Fibroblast of lung (primary cell): Measurements from ENCODE around the gene AMMECR1. TPM values are rescaled to one million over a fixed set of nuclear protein-coding genes. Genes with fewer than 3 reads are reported as not detected.

Experiments used
- DNase-seq, 2 donors: peaks; one replicate each; pipeline versions ENCODE4 v3.0.0 to v3.0.0-alpha.2; 2010; ENCODE audit warnings: low read depth in 2 of 2
- H2AFZ ChIP-seq: 2 replicates; pipeline ENCODE4 v1.5.1; 2012; ENCODE audit warnings: low read length, control low read depth, inconsistent platforms
- H3K27ac ChIP-seq: 2 replicates; pipeline ENCODE4 v1.5.1; 2011; ENCODE audit warnings: low read length, control low read depth; ENCODE audit not compliant: insufficient read depth
- H3K27me3 ChIP-seq: 2 replicates; pipeline ENCODE4 v1.5.1; 2011; ENCODE audit warnings: mild to moderate bottlenecking, low read length; ENCODE audit not compliant: control insufficient read depth, insufficient read depth
- H3K36me3 ChIP-seq: 2 replicates; pipeline ENCODE4 v1.5.1; 2011; ENCODE audit warnings: low read length; ENCODE audit not compliant: control insufficient read depth, insufficient read depth
- H3K4me1 ChIP-seq: 2 replicates; pipeline ENCODE4 v1.5.1; 2011; ENCODE audit warnings: low read length; ENCODE audit not compliant: control insufficient read depth, insufficient read depth; ENCODE audit errors: extremely low read depth
- H3K4me2 ChIP-seq: 2 replicates; pipeline ENCODE4 v1.5.1; 2011; ENCODE audit warnings: low read length, control low read depth; ENCODE audit not compliant: insufficient read depth; ENCODE audit errors: extremely low read depth
- H3K4me3 ChIP-seq, 4 experiments: fragments of 200-600 bp in 1 of 4; sonication (generic) in 1 of 4; replicated peaks in 1 of 4; 2 replicates each; pipeline ENCODE4 v1.5.1; 2011 to 2016; ENCODE audit warnings: low read length in 4 of 4, low read depth in 3 of 4, mild to moderate bottlenecking in 3 of 4, control low read depth in 2 of 4, inconsistent platforms in 1 of 4, mixed read lengths in 1 of 4; ENCODE audit not compliant: insufficient read depth in 1 of 4; ENCODE audit errors: control extremely low read depth in 1 of 4
- H3K79me2 ChIP-seq: 2 replicates; pipeline ENCODE4 v1.5.1; 2012; ENCODE audit warnings: mild to moderate bottlenecking, low read length, inconsistent platforms; ENCODE audit not compliant: control insufficient read depth, insufficient read depth
- H3K9ac ChIP-seq: 2 replicates; pipeline ENCODE4 v1.5.1; 2011; ENCODE audit warnings: mild to moderate bottlenecking, low read length, control low read depth; ENCODE audit not compliant: insufficient read depth
- H3K9me3 ChIP-seq: 2 replicates; pipeline ENCODE4 v1.5.1; 2012; ENCODE audit warnings: low read depth, low read length; ENCODE audit not compliant: control insufficient read depth, insufficient read depth
- H4K20me1 ChIP-seq: 2 replicates; pipeline ENCODE4 v1.5.1; 2011; ENCODE audit warnings: low read length; ENCODE audit not compliant: control insufficient read depth, insufficient read depth; ENCODE audit errors: extremely low read depth
- EZH2 ChIP-seq: IDR thresholded peaks from 2 replicates; pipeline ENCODE4 v1.5.1; 2012; ENCODE audit warnings: low read length, control low read depth, mild to moderate bottlenecking; ENCODE audit errors: missing control alignments
- polyA plus RNA-seq, 2 donors: library from polyadenylated mRNA; depleted of rRNA in 1 of 2; stranded (reverse) in 1 of 2; unstranded in 1 of 2; fragments of >200 nt; gene quantifications; 2 replicates each; pipeline ENCODE4 v1.2.1, GENCODE V29; 2011 to 2012; ENCODE audit warnings: missing spikeins in 1 of 2
- total RNA-seq: library from RNA; depleted of rRNA; stranded (reverse); fragments of >200 nt; gene quantifications from 2 replicates; pipeline ENCODE4 v1.2.1, GENCODE V29; 2014
- TF ChIP-seq, protein P1 (sequence below), 2 donors: IDR thresholded peaks in 1 of 2; conservative IDR thresholded peaks in 1 of 2; 1 replicate in 1 of 2; 2 replicates in 1 of 2; pipeline ENCODE4 v1.5.1; 2011 to 2012; ENCODE audit warnings: low read length in 2 of 2, control low read depth in 1 of 2, inconsistent platforms in 1 of 2, low read depth in 1 of 2, mild to moderate bottlenecking in 1 of 2

AMMECR1 gene
- total and polyA plus RNA-seq, 2 donors (not counting 1 experiment from before 2014, with no cell fraction given) = 7.6 to 9.2 TPM

DNA sequence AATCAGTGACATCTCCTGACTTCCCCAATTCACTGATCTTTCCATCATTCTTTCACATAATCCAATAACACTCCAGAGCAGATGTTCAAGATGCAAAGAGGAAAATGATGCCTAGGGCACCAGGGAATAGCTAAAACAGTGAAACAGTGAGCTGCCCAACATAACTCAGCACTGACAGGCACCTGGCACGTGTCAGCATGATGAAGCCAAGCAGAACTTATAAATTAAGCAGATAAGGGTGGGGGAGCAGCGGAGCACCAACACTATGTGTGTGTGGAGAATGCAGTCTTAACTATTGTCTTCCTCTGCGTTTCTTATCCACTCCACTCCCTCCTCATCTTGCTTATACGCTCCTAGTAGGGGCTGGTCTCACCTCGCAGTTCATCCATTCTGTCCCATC is 89.4 kb downstream of the AMMECR1 start:
- H3K4me3 ChIP-seq = no peak overlapping the region
- DNase-seq = no peak
- H3K4me2 ChIP-seq = no peak overlapping the region
- H3K4me1 ChIP-seq = peaks cover 2% of the 10 kb centered on the region
- H2AFZ ChIP-seq = no peak overlapping the region
- H3K27ac ChIP-seq = no peak overlapping the region
- no peaks in the 10 kb centered on the region for H3K27me3 ChIP-seq
- H3K9ac ChIP-seq = no peak overlapping the region
- peaks cover 3% of the 10 kb centered on the region for H3K79me2 ChIP-seq
- no peaks in the 10 kb centered on the region for H4K20me1 ChIP-seq
- no peaks in the 10 kb centered on the region for H3K9me3 ChIP-seq
- TF ChIP-seq EZH2 = no peak
- TF ChIP-seq, protein P1, sequence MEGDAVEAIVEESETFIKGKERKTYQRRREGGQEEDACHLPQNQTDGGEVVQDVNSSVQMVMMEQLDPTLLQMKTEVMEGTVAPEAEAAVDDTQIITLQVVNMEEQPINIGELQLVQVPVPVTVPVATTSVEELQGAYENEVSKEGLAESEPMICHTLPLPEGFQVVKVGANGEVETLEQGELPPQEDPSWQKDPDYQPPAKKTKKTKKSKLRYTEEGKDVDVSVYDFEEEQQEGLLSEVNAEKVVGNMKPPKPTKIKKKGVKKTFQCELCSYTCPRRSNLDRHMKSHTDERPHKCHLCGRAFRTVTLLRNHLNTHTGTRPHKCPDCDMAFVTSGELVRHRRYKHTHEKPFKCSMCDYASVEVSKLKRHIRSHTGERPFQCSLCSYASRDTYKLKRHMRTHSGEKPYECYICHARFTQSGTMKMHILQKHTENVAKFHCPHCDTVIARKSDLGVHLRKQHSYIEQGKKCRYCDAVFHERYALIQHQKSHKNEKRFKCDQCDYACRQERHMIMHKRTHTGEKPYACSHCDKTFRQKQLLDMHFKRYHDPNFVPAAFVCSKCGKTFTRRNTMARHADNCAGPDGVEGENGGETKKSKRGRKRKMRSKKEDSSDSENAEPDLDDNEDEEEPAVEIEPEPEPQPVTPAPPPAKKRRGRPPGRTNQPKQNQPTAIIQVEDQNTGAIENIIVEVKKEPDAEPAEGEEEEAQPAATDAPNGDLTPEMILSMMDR (conservative IDR thresholded peaks at IDR 0.05 in 1 of 2, IDR thresholded peaks at IDR 0.05 in 1 of 2; ENCODE audit: low read depth in 1 of 2, low read length in 2 of 2) = no peak
- no peaks in the 10 kb centered on the region for H3K36me3 ChIP-seq

DNA sequence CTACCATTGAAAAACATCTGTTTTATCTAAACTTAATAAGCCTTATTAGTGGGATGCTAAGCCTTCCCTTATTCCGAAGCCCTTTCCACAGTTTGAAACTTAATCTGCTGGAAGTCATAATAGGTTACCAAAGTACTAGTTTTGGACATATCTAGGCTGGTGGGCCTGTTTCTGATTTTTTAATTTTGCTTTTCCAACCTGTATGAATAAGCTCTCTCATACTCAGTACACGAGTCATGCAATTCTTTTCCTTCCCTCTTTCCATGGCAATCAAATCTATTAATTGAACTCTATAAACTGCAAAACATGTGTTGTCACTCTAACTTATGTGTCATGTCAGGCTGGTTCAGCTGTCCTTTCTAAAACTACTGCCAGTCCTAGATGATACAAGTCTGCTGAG is 91.0 kb downstream of the AMMECR1 start:
- Histone ChIP-seq H3K9ac (no peak overlapping the region), H3K4me3 (no peak overlapping the region), H3K4me2 (no peak overlapping the region), H3K9me3 (no peaks in the 10 kb centered on the region), H4K20me1 (no peaks in the 10 kb centered on the region), H3K4me1 (peaks cover 2% of the 10 kb centered on the region), H3K27ac (no peak overlapping the region), H3K27me3 (no peaks in the 10 kb centered on the region), H3K79me2 (peaks cover 3% of the 10 kb centered on the region), H3K36me3 (no peaks in the 10 kb centered on the region), H2AFZ (no peak overlapping the region)
- DNase-seq = peak in 1 of 2 donors; percentile 25
- TF ChIP-seq, protein P1 (conservative IDR thresholded peaks at IDR 0.05 in 1 of 2, IDR thresholded peaks at IDR 0.05 in 1 of 2; ENCODE audit: low read depth in 1 of 2, low read length in 2 of 2) = no peak
- TF ChIP-seq EZH2 = no peak

DNA sequence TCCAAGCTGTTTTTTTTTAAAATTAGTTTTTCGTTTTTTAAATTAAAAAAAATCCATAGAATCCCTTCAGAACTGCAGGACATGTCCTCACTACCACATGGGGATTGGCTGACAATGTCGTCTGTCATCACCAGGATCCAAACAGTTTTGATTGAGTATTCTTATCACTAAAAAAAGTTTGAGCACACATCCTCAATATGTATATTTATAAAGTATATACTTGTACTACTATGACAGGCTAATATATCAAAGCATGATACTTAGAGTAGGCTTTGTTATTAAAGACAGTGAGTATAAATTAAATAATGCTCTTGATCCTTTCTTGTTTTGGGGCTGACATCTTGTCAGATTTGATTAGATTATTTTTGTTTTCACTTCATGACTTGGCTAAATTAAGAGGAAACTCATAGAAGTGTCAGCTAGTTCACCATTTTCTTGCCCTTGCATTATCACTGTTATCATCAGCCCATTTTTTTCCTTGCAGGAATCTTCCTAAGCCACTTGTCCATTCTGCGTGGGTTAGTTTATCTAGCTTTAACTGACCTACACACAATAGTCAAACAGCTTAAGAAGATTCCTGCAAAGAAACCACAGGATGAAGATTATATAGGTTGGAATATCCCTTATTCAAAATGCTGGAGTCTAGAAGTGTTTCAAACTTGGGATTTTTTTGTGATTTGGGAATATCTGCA is 92.8 kb downstream of the AMMECR1 start:
- H3K4me2 ChIP-seq = no peak overlapping the region
- H3K9me3 ChIP-seq = no peaks in the 10 kb centered on the region
- H3K4me3 ChIP-seq = no peak overlapping the region
- H3K27ac ChIP-seq = no peak overlapping the region
- H2AFZ ChIP-seq = no peak overlapping the region
- DNase-seq = no peak
- no peaks in the 10 kb centered on the region for H4K20me1 ChIP-seq
- H3K36me3 ChIP-seq = no peaks in the 10 kb centered on the region
- peaks cover 3% of the 10 kb centered on the region for H3K79me2 ChIP-seq
- H3K27me3 ChIP-seq = no peaks in the 10 kb centered on the region
- no peak overlapping the region for H3K9ac ChIP-seq
- H3K4me1 ChIP-seq = peaks cover 2% of the 10 kb centered on the region
- TF ChIP-seq EZH2 = no peak
